ENCODE results near the gene IQCK. TPM values are rescaled to one million over a fixed set of nuclear protein-coding genes. Genes with fewer than 3 reads are reported as not detected.

Gene IQCK
- total RNA-seq, 1 donor from 2014 or later, result 1.3 TPM

GRCh38 chr16:19848756-19849155, 130.7 kb downstream of the IQCK start:
- Histone ChIP-seq H3K4me3 (ENCODE audit: low read depth, low read length) (no peak overlapping the region), H3K36me3 (ENCODE audit: control insufficient read depth, insufficient read depth, low read length) (no peaks in the 10 kb centered on the region), H3K27me3 (ENCODE audit: control insufficient read depth, insufficient read depth, low read length) (no peaks in the 10 kb centered on the region)
- DNase-seq (ENCODE audit: low read depth), result no peak
- FAIRE-seq, result no peak
- TF ChIP-seq CTCF (IDR thresholded peaks at IDR 0.05; ENCODE audit: insufficient read depth, low read length, severe bottlenecking), result no peak

- TF ChIP-seq CTCF (IDR thresholded peaks at IDR 0.05; ENCODE audit: insufficient read depth, low read length, severe bottlenecking), result no peak
Observed at GRCh38 chr16:19850131-19850817, 132.2 kb downstream of the IQCK start.

DNA sequence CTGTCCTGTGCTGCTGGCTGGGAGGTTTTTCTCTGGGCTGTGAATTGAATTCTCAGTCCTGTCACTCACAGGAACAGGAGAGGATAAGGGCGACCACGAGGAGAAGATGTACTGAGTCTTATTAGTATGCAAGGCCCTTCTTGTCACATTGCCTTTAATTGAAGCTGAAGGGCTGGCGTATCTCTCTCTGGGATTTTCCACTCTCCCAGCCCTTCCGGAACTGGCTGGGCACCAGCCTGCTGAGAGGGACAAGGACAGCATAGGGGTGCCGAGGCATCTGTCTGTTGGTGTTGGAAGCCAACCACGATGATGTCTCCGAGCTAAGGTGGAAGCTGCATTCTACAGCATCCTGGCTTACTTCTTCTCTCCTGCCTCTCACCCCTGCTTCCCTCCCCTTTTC, 133.4 kb downstream of the IQCK start:
- Histone ChIP-seq H3K36me3 (ENCODE audit: control insufficient read depth, insufficient read depth, low read length) (no peaks in the 10 kb centered on the region), H3K27me3 (ENCODE audit: control insufficient read depth, insufficient read depth, low read length) (no peaks in the 10 kb centered on the region), H3K4me3 (ENCODE audit: low read depth, low read length) (no peak overlapping the region)
- no peak for TF ChIP-seq CTCF (IDR thresholded peaks at IDR 0.05; ENCODE audit: insufficient read depth, low read length, severe bottlenecking)
- FAIRE-seq (no peak), DNase-seq (ENCODE audit: low read depth) (no peak)

More at GRCh38 chr16:19850131-19850817, 132.2 kb downstream of the IQCK start:
- FAIRE-seq (no peak), DNase-seq (ENCODE audit: low read depth) (no peak)
- Histone ChIP-seq H3K36me3 (ENCODE audit: control insufficient read depth, insufficient read depth, low read length) (no peaks in the 10 kb centered on the region), H3K27me3 (ENCODE audit: control insufficient read depth, insufficient read depth, low read length) (no peaks in the 10 kb centered on the region), H3K4me3 (ENCODE audit: low read depth, low read length) (no peak overlapping the region)

GRCh38 chr16:19853132-19853741, 135.2 kb downstream of the IQCK start:
- DNase-seq (ENCODE audit: low read depth) (no peak), FAIRE-seq (no peak)
- no peaks in the 10 kb centered on the region for H3K36me3 ChIP-seq (ENCODE audit: control insufficient read depth, insufficient read depth, low read length)
- no peak for TF ChIP-seq CTCF (IDR thresholded peaks at IDR 0.05; ENCODE audit: insufficient read depth, low read length, severe bottlenecking)
- H3K4me3 ChIP-seq (ENCODE audit: low read depth, low read length), result no peak overlapping the region
- H3K27me3 ChIP-seq (ENCODE audit: control insufficient read depth, insufficient read depth, low read length), result no peaks in the 10 kb centered on the region

DNA sequence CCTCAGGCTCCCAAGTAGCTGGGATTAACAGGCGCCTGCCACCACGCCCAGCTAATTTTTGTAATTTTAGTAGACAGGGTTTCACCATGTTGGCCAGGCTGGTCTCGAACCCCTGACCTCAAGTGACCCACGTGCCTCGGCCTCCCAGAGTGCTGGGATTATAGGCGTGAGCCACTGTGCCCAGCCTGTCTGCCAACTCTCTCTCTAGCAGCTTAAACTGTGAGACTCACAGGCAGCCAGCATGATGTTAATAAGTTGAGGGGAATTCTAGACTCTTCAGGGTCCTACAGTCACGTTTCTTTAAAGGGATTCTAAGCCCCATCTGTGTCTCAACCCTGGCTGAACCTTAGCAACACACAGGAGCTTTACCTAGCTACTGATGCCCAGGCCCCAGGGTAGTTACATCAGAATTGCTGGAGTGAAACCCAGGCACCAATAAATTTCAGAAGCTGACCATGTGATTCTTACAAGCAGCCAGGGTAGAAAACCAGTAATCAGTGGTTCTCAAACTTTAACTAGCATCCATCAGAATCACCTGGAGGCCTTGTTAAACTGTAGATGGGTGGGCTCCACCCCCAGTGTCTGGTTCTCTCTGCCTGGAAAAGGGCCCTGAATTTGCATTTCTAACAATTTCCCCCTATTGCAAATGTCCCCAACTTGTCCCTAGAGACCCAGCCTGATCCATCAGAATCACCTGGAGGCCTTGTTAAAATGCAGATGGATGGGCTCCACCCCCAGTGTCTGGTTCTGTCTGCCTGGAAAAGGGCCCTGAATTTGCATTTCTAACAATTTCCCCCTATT, 135.9 kb downstream of the IQCK start:
- no peak for FAIRE-seq
- DNase-seq (ENCODE audit: low read depth), result no peak
- Histone ChIP-seq H3K36me3 (ENCODE audit: control insufficient read depth, insufficient read depth, low read length) (no peaks in the 10 kb centered on the region), H3K4me3 (ENCODE audit: low read depth, low read length) (no peak overlapping the region), H3K27me3 (ENCODE audit: control insufficient read depth, insufficient read depth, low read length) (no peaks in the 10 kb centered on the region)
- no peak for TF ChIP-seq CTCF (IDR thresholded peaks at IDR 0.05; ENCODE audit: insufficient read depth, low read length, severe bottlenecking)
